GM12873 (cell line): ENCODE results near the gene THBS2.

Source experiments
- TF ChIP-seq, protein P1 (sequence below): IDR thresholded peaks from 2 replicates; pipeline ENCODE4 v1.5.1; 2012; ENCODE audit warnings: low read depth, mild to moderate bottlenecking, moderate library complexity, low read length, control low read depth; ENCODE audit not compliant: insufficient read depth; ENCODE audit errors: missing control alignments

THBS2 gene

GRCh38 chr6:169220068-169220964 is 33.3 kb downstream of the THBS2 start:
- TF ChIP-seq, protein P1, sequence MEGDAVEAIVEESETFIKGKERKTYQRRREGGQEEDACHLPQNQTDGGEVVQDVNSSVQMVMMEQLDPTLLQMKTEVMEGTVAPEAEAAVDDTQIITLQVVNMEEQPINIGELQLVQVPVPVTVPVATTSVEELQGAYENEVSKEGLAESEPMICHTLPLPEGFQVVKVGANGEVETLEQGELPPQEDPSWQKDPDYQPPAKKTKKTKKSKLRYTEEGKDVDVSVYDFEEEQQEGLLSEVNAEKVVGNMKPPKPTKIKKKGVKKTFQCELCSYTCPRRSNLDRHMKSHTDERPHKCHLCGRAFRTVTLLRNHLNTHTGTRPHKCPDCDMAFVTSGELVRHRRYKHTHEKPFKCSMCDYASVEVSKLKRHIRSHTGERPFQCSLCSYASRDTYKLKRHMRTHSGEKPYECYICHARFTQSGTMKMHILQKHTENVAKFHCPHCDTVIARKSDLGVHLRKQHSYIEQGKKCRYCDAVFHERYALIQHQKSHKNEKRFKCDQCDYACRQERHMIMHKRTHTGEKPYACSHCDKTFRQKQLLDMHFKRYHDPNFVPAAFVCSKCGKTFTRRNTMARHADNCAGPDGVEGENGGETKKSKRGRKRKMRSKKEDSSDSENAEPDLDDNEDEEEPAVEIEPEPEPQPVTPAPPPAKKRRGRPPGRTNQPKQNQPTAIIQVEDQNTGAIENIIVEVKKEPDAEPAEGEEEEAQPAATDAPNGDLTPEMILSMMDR: no peak

GRCh38 chr6:169217972-169218371 is 35.7 kb downstream of the THBS2 start:
- TF ChIP-seq, protein P1: no peak

DNA sequence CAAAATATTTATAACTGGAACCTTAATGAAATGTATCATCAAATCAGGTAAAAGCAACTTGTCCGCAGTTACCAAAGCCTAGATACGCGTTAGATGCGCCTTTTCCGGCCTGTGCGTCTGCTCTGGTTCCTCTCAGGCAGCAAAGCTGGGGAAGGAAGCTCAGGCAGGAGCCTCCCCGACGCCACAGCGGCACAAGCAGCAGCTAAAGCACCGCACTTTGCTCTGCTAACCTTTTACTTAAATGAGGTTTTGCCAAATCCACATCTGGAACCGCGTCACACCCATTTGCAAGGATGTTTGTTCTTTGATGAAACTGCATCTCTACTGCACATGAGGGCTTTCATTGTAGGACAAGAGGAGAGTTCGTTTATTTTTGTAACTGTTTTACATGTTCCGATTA is 36.8 kb downstream of the THBS2 start:
- TF ChIP-seq, protein P1: no peak

- TF ChIP-seq, protein P1: no peak
These were observed 38.4 kb downstream of the THBS2 start for GRCh38 chr6:169215201-169215681.

- TF ChIP-seq, protein P1: no peak
These were observed 39.7 kb downstream of the THBS2 start for GRCh38 chr6:169213814-169214520.

- TF ChIP-seq, protein P1: peak; percentile 28
These were observed 40.5 kb downstream of the THBS2 start for GRCh38 chr6:169212897-169213813.
